Coronary artery (tissue), 2 donors: ENCODE data around the gene FANCC.

Experiments used
- DNase-seq: peaks from one replicate; pipeline ENCODE4 v3.0.0-alpha.2; 2017; ENCODE audit warnings: low spot score
- H3K27ac ChIP-seq, 2 donors: fragments of 200-600 bp; sonication (generic); one replicate each; pipeline ENCODE4 v1.5.1; 2016 to 2019
- H3K4me3 ChIP-seq: fragments of 200-600 bp; sonication (generic); 2 replicates; pipeline ENCODE4 v1.5.1; 2016; ENCODE audit warnings: mild to moderate bottlenecking, moderate library complexity
- CTCF ChIP-seq: fragments of 200-600 bp; sonication (generic); IDR thresholded peaks from one replicate; pipeline ENCODE4 v1.5.1; 2019; ENCODE audit warnings: antibody characterized with exemption

Gene FANCC

GRCh38 chr9:95094002-95094401 lies 223.5 kb downstream of the FANCC start:
- H3K4me3 ChIP-seq, result no peak overlapping the region
- peak overlapping the region; percentile 25 to 89 for H3K27ac ChIP-seq
- no peak for TF ChIP-seq CTCF
- DNase-seq, result no peak

- DNase-seq, result no peak
- no peak for TF ChIP-seq CTCF
- H3K27ac ChIP-seq, result peak overlapping the region in 1 of 2 donors; percentile 89
- H3K4me3 ChIP-seq, result no peak overlapping the region
Measured at GRCh38 chr9:95093586-95093985, 223.9 kb downstream of the FANCC start.

- peak overlapping the region; percentile 4 for H3K4me3 ChIP-seq
- no peak for TF ChIP-seq CTCF
- DNase-seq, result no peak
- H3K27ac ChIP-seq, result peak overlapping the region; percentile 89 to 96
Measured at GRCh38 chr9:95092262-95093072, 225.0 kb downstream of the FANCC start.

DNA sequence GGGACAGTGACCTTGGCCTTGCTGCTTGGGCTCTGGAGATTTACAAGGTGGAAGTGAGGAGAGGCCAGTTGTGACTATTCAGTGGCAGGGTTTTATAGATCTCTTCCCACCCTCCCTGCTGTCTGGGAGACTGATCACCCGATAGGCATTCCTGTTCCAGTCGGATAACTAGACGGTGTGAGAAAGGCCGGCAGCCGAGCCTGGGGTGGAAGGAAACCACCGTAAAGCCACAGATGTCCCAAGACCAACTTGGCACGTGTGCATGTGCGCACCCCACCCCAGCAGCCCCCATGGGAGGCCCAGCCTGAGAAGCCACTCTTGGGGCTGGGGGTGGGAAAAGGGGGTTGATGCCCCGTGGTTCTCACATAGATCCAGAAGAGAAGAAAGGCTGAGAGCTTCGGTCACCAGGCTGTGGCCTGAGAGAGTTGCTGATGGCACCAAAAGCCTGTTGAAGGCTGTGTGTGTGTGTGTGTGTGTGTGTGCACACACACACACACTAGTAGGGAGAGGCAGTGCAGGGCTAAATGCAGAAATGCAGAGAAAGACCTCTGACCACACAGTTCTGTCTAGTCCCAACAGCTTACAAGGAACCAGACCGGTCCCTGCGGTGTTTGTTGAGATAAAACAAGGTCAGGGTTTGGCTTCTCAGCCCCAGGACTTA lies 225.8 kb downstream of the FANCC start:
- TF ChIP-seq CTCF, result no peak
- peak overlapping the region; percentile 12 for H3K4me3 ChIP-seq
- peak overlapping the region; percentile 89 to 96 for H3K27ac ChIP-seq
- no peak for DNase-seq

- peak overlapping the region; percentile 89 to 96 for H3K27ac ChIP-seq
- no peak for DNase-seq
- TF ChIP-seq CTCF, result no peak
- H3K4me3 ChIP-seq, result peak overlapping the region; percentile 12
Measured at GRCh38 chr9:95090871-95091577, 226.5 kb downstream of the FANCC start.

- Histone ChIP-seq H3K4me3 (peak overlapping the region; percentile 12), H3K27ac (peak overlapping the region; percentile 89 to 96)
- no peak for TF ChIP-seq CTCF
- DNase-seq, result no peak
Measured at GRCh38 chr9:95090023-95090791, 227.3 kb downstream of the FANCC start.
